ENCODE results near the gene LPIN2.
"Not testable (repeated sequence)": the region's sequence is repeated elsewhere in the genome, so short reads cannot be mapped to it uniquely, and the experiment has no call there.

LPIN2 gene, protein sequence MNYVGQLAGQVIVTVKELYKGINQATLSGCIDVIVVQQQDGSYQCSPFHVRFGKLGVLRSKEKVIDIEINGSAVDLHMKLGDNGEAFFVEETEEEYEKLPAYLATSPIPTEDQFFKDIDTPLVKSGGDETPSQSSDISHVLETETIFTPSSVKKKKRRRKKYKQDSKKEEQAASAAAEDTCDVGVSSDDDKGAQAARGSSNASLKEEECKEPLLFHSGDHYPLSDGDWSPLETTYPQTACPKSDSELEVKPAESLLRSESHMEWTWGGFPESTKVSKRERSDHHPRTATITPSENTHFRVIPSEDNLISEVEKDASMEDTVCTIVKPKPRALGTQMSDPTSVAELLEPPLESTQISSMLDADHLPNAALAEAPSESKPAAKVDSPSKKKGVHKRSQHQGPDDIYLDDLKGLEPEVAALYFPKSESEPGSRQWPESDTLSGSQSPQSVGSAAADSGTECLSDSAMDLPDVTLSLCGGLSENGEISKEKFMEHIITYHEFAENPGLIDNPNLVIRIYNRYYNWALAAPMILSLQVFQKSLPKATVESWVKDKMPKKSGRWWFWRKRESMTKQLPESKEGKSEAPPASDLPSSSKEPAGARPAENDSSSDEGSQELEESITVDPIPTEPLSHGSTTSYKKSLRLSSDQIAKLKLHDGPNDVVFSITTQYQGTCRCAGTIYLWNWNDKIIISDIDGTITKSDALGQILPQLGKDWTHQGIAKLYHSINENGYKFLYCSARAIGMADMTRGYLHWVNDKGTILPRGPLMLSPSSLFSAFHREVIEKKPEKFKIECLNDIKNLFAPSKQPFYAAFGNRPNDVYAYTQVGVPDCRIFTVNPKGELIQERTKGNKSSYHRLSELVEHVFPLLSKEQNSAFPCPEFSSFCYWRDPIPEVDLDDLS

DNA sequence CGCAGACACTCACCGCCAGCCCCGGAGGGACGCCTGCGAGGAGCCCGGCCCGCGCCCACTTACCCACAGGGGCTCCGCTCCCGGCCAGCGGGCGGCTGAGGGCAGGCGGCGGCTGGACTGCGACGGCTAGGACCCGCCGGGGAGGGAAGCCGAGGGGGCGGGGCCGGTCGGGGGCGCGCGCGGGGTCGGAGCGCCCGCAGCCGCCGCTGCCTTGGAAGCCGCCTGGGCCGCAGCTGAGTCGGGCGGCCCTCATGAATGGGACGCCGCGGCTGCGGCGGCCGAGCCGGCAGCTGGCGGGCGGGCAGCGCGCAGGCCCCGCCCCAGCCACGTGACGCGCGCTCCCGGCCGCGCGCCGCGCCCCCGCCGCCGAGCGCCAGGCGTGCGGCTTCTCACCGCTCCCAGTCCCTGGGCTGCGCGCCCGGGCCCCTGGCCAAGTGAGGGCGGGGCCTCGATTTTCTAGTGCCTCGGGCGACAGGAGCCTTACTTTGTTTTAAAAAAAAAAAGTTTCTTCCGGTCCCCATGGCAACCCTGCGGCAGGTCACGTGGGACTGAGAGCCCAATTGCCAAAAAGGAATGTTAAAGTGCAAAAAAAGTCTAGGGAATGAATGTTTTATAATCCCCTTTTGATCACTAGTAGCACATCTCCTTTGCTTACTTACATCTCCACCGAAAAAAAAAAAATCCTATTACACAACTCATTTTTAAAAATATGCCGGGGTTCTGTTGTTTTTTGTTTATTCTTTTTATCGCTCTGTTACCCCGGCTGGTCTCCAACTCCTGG, at the start of gene LPIN2:
Gene LPIN2 (minus strand): TSS at position 121 of the 781 bp plus-strand sequence. CDS start 52,304 bp downstream, outside the sequence.
- peak; percentile 96 to 97 for DNase-seq (ENCODE audit: low read depth in 2 of 2)

- no peak for DNase-seq (ENCODE audit: low read depth in 2 of 2)
Observed at GRCh38 chr18:3061581-3062312, 48.8 kb upstream of the LPIN2 start.

- no peak for DNase-seq (ENCODE audit: low read depth in 2 of 2)
Observed at GRCh38 chr18:3060667-3061580, 48.0 kb upstream of the LPIN2 start.

- no peak for DNase-seq (ENCODE audit: low read depth in 2 of 2)
Observed at GRCh38 chr18:3059272-3059671, 46.3 kb upstream of the LPIN2 start.

- DNase-seq (ENCODE audit: low read depth in 2 of 2) = no peak
Observed at GRCh38 chr18:3058328-3059191, 45.6 kb upstream of the LPIN2 start.

DNA sequence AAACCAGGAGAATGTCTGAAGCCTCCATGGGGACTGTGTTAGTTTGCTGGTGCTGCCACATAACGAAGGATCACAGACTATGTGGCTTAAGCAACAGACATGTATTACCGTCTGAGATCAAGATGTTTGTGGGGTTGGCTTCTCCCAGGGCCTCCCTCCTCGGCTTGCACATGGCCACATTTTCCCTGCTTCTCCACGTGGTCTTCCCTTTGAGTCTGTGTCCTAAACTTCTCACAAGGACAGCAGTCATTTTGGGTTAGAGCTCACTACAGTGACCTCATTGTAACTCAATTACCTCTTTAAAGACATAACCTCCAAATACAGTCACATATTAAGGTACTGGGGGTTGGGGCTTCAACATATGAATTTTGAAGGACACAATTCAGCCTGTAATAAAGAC, 44.6 kb upstream of the LPIN2 start:
- no peak for DNase-seq (ENCODE audit: low read depth in 2 of 2)

GRCh38 chr18:3056311-3056710, 43.4 kb upstream of the LPIN2 start:
- no peak for DNase-seq (ENCODE audit: low read depth in 2 of 2)

GRCh38 chr18:3055816-3056215, 42.9 kb upstream of the LPIN2 start:
- DNase-seq (ENCODE audit: low read depth in 2 of 2) = no peak

DNA sequence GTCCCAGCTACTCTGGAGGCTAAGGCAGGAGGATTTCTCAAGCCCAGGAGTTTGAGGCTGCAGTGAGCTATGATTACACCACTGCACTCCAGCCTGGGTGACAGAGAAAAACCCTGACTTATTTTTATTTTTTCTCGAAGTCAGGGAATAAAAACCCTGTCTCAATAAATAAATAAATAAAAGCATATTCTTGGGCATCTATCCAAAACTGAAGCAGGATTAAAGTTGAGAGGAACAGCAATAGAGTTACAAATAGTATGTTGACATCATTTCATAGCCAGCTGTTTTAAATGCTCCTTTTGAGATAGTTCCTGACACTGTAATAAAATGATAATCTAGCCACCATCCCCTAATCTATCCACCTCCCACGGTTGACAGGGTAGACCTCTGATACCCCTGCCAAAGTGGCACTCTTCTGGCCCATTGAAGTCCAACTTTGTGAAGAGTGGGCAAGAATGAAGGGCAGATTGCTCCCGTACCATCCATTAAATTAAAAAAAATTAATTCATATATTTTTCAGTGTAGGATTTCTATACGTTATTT, 42.3 kb upstream of the LPIN2 start:
- no peak for DNase-seq (ENCODE audit: low read depth in 2 of 2)

GRCh38 chr18:3054780-3055179, 41.8 kb upstream of the LPIN2 start:
- no peak for DNase-seq (ENCODE audit: low read depth in 2 of 2)

DNA sequence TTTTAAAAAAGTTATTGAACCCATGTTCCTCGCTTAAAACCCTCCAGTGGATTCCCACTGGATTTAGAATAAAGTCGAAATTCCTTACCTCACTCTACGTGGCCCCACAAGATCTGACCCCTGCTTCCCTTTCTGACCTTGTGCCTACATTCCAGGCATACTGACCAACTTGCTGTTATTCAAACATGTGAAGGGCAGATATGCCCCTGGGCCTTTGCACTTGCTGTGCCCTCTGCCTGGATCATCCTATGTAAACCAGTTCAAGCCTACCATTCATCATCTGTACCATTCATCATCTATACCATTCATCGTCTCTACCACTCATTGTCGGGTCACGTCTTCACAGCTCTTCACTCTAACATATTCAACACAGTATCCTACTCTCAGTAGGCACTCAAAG, 41.3 kb upstream of the LPIN2 start:
- DNase-seq (ENCODE audit: low read depth in 2 of 2) = no peak

DNA sequence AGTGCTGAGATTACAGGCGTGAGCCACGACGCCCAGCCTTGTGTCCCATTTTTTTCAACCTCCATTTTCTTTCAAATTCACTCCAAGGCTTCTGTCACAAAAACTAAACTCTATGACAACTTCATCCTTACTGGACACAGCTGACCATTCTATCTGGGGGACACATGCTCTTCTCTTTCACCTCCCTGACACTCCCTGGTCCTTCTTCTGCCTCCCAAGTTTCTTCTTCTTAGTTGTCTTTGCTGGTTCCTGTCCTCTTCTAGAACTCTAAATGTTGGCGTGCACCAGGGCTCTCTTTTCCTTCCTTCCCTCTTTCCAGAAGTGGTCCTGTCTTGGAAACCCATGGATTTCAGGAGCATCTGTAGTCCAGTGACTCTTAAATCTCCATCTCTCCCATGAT, 40.1 kb upstream of the LPIN2 start:
- no peak for DNase-seq (ENCODE audit: low read depth in 2 of 2)

GRCh38 chr18:3052411-3052758, 39.4 kb upstream of the LPIN2 start:
- no peak for DNase-seq (ENCODE audit: low read depth in 2 of 2)

- no peak for DNase-seq (ENCODE audit: low read depth in 2 of 2)
Observed at GRCh38 chr18:3051718-3052410, 38.9 kb upstream of the LPIN2 start.

DNA sequence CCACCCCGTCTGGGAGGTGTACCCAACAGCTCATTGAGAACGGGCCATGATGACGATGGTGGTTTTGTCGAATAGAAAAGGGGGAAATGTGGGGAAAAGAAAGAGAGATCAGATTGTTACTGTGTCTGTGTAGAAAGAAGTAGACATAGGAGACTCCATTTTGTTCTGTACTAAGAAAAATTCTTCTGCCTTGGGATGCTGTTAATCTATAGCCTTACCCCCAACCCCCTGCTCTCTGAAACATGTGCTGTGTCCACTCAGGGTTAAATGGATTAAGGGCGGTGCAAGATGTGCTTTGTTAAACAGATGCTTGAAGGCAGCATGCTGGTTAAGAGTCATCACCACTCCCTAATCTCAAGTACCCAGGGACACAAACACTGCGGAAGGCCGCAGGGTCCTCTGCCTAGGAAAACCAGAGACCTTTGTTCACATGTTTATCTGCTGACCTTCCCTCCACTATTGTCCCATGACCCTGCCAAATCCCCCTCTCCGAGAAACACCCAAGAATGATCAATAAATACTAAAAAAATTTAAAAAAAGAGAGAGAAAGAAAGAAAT, 37.0 kb upstream of the LPIN2 start:
- DNase-seq (ENCODE audit: low read depth in 2 of 2) = not testable (repeated sequence)

- no peak for DNase-seq (ENCODE audit: low read depth in 2 of 2)
Observed at GRCh38 chr18:3048820-3049349, 35.9 kb upstream of the LPIN2 start.

DNA sequence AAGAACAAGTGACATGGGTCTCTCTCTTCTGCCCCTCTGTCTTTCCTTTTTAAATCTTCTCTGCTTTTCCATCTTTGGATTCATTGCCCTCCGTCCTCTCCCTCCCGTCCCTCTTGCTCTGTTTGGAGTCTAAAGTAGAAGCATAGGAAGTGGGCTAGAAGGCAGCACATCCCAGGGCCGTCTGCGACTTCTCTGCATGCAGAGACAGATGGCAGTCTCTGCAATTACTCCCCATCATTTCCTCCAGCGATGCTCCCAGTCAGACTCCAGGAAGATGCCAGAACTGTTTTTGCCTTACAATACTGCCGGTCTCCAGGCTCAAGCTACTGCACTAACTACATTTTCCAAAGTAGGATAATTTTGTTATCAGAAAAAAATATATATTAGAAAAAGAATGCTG, 35.2 kb upstream of the LPIN2 start:
- DNase-seq (ENCODE audit: low read depth in 2 of 2) = no peak

Measured in fibroblast of skin of left quadriceps (primary cell).